ENCODE data around the gene RASAL1.

DNA sequence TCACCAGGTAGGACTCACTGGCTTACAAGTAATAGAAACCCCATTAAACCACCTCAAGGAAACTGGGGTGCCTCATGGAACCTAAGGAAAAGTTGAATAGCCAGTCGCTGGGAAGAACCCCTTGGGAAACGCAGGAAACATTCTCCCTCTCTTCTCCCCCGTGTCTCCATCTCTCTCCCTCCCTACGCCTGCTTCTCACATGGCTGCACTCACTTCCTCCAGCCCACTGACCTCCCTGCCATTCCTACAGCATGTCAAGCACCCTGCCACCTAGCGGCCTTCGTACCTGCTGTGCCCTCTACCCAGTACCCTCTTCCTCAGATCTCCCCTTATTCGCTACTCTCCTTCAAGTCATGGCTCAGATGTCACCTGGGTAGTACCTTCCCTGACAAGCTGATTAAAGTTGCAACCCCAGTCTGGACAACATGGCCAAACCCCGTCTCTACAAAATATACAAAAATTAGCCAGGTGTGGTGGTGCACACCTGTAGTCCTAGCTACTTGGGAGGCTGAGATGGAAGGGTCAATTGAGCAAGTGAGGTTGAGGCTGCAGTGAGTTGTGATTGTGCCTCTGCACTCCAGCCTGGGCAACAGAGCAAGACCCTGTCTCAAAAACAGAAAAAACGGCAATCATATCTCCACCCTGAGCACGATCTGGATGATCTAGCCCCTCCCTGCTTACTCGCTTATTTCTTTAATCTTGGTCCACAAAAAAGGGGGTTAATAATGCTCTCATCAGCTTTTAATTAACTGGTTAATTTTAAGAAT is 85.4 kb downstream of the RASAL1 start:
- TF ChIP-seq, protein P1, sequence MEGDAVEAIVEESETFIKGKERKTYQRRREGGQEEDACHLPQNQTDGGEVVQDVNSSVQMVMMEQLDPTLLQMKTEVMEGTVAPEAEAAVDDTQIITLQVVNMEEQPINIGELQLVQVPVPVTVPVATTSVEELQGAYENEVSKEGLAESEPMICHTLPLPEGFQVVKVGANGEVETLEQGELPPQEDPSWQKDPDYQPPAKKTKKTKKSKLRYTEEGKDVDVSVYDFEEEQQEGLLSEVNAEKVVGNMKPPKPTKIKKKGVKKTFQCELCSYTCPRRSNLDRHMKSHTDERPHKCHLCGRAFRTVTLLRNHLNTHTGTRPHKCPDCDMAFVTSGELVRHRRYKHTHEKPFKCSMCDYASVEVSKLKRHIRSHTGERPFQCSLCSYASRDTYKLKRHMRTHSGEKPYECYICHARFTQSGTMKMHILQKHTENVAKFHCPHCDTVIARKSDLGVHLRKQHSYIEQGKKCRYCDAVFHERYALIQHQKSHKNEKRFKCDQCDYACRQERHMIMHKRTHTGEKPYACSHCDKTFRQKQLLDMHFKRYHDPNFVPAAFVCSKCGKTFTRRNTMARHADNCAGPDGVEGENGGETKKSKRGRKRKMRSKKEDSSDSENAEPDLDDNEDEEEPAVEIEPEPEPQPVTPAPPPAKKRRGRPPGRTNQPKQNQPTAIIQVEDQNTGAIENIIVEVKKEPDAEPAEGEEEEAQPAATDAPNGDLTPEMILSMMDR (IDR thresholded peaks at IDR 0.05): peak in 2 of 12 donors; percentile 9 to 20
- no peak for TF ChIP-seq POLR2A (IDR thresholded peaks at IDR 0.05)

Data from heart left ventricle (tissue), 13 donors.